Activated gamma-delta T cell treated with anti-CD3 and anti-CD28 coated beads, Interleukin-2, amount 50 U/mL, for 16 hours (primary cell): Measurements from ENCODE around the gene CHN1.

Source experiments
- DNase-seq: peaks from one replicate; pipeline ENCODE4 v3.0.0-alpha.2; 2020; ENCODE audit warnings: low read depth

CHN1 gene

DNA sequence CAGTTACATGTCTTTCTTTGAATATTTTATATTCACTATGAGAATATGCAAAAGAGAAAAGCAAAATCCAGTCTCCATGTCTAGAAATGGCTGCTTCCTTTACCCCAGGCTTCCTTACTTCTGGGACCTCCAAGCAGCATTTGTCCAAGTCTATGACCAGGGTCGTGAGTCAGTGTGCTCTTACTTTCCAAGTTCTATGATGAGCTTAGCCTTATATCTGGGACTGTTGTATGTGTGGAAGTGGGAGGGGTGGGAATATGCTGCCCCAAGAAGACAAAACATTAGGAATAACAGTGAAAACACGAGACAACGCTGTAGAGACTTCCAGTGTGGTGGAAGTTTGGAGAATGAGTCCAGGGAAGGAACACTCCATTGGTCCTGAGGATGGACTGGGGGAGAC is 219.7 kb downstream of the CHN1 start:
- no peak for DNase-seq

DNA sequence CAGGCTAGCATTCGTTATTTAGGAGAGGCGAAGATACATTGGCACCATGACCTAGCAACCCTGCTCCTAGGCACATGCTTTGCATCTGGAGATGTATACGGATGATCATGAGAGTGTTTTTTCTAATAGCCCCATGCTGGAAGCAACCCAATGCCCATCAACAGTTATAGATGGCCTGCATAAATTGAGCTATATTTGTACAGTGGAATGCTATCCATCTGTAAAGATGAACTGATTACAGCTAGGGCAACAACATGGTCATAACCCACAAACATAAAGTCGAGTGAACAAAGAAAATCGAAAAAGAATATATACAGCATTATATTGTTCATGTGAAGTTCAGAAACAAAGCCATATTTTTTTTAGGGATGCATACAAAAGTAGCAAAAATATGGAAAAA is 220.3 kb downstream of the CHN1 start:
- DNase-seq, result no peak

DNA sequence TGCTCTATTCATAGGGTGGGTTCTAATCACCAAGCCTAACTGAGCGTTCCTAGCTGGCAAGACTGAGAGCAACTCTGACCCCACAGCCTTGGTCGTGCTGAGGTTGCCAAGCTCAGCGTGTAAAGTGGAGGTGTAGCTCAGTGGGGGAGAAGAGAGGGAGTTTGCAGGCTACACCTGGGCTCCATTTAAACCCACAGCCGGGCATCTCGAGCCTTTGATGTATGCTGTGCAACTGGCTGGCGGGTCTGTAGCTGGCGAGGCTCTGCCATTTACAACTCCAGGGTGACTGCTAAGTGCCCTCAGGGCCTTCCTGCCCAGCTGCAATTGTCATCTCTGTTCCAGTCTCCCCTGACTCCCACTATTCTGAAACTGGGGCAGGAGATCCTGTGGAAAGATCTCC is 220.9 kb downstream of the CHN1 start:
- no peak for DNase-seq

DNA sequence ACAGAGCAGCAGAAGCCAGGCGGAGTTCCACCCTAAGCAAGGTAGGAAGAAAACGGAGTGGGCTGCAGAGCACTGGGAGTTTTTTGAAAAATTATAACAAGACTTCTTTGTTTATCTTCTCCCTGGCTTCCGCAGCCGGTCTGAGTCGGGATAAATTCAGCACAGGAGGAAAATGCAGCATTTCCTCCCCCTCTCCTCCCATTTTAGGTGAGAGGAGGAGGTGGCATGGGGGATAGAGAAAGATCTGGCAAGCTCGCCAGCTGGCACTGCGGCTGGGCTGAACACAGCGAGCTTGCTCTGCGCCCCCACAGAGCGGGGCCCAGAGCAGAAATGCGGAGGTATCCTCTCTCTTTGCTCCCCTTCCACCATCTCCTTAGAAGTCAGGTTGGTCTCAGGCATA is 223.2 kb downstream of the CHN1 start:
- DNase-seq, result no peak

DNA sequence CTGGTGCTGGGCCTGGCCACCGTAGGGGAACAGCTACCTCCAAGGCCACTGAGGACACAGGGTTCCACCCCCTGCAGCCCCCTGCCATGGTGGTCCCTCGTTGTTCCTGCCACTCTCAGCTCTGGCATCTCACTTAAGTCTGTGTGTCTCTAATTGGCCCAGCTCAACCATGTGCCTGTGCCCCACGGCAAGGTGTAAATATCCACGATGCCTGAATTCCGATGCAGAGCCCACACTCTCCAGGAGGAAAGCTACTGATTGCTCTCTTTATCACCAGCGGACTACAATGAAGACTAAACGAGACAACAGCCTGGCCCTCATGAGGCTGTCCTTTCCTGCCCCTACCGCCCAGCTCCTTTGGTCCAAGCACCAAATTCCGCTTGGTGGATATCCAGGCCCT is 223.9 kb downstream of the CHN1 start:
- no peak for DNase-seq

DNA sequence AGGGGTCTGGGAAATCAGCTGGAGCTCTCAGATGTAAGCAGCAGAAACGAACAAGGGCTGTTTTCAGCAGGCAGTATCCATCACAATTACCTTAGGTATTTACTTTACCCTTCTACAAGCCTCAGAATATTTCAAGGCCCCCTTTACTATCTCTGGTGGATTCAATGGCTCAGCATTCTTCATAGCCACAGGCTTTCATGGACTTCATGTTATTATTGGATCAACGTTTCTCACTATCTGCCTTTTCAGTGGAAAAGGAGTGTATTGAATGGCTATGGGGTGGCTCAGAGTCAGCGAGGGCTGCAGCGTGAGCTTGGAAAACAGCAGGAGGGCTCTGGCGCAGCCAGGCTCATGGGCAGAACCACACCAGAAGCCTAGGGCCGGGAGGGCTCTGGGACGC is 224.3 kb downstream of the CHN1 start:
- no peak for DNase-seq

DNA sequence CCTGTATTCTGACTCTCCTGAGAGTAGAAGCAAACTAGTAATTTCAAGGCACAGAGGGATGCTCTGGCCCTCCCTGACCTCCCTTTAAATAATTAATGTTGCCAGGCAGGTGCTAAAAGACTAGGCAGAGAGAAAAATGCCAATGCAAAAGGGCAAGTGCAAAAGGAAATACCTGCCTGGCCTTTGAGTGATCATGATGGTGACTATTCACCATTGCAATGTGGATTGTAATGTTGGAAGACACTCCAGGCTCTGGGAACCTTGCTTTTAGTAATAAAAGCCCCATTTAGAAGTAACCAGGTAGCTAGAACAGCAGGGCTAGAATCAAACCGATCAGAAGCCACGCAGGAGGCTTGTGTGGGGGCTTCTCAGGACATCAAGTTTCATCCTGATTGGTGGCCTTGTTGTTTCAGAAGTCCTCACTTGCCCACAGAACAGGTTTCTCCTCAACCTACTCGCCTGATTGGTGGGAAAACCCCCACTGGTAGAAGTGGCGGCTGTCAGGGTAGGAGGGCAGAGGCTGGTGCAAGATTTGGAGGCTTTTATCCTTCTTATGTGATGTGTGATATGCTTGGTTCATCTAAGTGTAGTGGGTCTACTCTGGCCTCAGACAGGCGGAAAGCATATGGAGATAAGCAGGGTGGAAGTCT is 224.9 kb downstream of the CHN1 start:
- no peak for DNase-seq

DNA sequence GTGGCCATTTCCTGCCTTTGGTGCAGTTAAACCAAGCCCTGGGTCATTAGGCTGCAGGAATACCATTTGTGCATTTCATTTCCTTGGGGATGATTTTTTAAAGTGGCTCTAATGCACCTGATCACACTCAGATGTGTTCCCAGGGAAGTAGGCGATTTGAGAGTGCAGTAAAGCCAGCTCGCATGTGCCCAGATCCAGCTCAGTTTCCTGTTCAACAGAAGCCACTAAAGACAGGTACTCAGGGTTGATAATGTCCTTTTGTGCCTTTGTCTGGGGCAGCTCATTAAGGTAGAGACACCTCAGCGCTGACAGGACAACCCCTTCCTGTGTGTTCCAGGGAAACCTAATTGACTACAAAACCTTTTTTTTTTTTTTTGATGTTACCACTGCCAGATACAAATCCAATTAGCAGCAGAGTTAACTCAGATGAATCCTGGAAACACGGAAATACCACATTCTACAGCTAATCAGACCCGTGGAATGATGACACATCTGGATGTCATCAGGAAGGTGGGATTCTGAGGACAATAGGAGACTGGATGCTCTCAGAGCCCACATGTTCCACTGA is 225.7 kb downstream of the CHN1 start:
- DNase-seq, result no peak

DNA sequence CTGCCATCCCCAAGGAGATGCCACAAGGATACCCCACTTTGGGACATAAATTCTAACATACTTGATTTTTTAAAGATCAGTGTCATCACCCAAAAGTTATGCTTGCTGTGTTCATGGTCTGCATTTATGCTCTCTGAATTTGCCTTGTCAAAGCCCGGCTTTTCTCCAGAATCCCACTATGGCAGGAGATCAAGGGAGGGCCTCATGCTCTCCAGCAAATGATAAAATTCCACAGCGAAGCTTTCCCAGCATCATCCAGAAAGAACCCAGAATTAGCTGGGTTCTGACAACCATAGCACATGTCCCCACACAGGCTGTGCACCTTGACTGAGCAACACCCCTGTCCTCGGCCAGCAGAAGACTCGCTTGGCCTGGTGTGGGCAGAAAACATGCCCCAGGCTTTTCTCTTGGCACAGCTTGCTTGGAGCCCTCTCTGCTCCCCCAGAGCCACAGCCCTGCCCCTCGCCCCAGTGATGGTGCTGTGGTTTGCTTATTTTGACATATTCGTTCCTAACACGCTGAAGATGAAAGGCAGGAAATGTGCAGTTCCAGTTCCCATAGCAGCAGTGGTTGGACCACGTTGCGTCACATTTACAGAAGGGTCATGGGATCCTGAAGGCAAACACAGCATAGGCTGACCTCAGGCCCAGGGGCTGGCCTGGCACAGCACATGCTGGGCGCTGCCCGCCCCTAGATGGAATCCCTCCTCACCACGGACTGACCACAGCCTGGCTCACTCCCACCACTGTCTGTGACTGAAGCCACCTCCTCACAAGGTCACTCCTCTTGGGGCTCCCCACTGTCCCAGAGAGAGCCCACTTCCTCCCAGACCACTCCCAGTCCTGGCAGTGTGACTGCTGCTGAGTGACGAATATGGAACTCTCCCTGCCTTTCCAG is 226.8 kb downstream of the CHN1 start:
- DNase-seq, result peak; percentile 56

DNA sequence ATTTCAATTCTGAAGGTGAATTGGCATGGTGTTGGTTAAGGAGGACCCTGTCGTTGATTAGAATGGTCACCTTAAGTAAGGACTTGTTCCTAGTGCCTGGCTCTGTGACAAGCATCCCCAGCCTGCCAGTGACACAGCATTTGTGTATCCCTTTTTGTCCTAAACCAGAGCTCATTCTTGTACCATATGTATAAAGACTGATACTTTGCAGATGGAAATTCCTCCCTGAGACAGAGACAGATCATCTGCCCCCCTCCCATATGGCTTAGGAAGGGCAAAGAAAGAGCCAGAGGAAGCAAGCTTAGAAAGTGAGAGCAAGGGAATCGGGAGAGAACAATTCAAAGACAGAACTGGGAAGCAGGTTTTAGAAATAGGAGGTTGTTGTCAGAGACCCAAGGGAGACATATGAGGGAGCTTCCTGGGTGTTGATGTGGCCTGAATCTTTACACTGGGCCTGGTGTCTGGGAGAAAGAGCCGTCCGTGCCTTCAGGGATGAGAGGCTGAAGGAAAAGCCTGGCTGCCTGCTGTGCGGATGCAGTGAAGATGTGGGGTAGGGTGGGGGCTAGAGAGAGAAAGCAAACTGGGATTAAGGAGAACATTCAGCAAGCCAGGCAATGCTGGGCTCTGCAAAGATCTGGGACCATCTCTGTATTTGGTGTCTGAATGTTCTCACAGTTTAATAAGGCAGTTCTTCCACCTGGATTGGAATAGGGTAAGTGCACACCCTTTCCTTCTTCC is 227.7 kb downstream of the CHN1 start:
- no peak for DNase-seq

DNA sequence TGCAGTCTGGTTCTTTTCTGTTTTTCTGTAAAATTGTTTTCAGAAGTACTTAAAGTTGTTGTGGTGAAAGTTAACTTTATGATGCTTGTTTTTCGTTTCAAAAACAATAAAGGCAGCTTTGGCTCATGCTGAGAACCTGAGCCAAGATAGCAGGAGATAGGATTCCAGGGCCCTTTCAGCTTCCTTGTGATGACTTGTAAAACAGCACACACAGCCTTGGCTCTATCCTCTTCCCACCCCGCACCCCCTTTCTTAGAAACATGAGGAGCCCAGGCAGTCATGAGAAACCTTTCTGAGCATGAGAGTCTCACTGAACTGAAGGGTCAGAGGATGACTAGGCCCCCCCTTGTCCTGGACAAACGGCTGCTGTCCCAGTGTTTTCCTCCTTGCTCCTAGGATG is 228.5 kb downstream of the CHN1 start:
- DNase-seq, result no peak

DNA sequence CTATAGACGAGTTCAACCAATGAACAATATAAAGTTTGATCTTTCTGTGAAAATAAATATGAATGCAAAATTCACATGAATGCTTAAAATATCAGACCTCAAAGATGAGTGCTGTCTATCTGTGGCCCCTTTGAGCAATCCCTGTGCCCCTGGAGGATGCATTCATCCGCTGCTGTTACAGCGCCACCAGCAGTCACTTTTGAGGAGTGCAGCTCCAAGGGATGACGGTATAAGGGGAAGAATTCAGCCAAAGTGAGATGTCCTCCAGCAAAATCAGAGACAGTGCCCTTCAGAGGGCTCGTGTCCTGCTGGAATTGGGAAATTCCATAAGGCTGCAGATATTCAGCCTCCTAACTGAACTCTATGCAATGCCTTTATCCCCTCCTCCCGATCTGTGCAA is 229.0 kb downstream of the CHN1 start:
- no peak for DNase-seq

DNA sequence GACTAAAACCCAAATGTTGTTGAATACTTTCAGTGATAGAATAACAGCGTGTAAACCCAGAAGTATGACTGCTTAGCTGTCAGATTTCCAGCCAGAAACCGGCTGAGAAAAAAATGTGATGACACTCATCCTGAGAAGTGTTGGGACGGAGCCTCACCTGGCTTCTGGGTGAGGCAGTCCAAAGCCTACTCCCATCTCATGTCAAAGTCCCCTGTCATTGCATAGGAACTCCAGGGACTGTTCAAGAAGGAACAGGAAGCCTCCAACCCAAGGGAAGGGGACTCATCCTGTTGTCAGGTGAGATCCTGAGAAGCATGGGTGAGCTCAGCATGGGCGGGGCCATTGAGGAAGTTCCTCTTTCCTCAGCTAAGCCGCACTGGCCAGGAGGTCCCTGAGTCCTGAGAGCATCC is 229.6 kb downstream of the CHN1 start:
- DNase-seq, result no peak

DNA sequence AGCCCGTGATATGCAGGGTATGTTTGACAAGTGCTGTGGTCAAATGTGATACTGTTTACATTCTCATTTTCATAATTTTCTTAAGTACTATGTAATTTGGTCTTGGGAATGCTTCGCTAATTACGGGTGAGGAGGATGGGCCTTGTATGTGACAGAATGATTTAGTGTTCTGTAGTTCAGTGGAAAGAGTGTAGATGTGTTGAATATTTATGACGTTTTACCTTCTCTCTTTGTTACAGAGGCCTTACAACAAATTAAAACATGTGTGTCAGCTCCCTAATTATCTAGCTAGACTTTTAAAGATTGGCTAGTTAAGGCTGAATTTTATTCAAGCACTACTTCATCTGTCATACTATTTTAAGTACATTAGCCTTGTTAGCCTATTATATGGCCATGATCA is 230.3 kb downstream of the CHN1 start:
- DNase-seq, result no peak

DNA sequence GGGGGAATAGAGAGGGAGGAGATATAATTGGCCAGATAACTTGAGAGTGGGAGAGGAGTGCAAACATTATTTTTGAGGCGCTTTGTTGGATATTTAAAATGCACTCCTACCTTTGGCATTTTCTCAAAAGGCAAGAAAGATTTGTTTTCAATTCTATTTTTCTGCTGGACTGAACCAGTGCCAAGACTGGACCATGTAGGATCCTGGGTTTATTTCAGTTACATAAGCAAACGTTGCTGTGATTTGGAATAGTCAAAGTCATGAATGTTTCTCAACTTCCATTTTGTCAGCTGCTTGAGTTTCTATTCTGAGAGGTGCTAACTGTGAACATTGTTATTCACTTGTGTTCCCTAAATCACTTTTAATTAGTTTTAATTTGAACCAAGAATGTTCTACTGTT is 232.0 kb downstream of the CHN1 start:
- DNase-seq, result no peak

DNA sequence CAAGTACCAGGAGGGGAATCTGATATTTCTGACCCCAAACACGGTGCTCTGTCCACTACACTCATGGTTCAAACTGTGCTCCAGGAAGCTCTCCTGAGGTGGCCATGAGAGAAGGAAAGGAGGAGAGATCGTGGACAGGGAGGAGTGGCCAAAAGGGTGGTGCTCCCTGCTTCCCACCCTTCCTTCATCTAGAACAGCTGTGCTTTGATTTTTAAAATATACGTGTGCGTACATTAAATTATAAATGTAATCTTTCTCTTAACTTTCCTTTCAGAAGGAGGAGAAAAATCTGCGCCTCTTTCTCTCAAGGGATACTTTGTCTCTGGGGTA is 232.7 kb downstream of the CHN1 start:
- DNase-seq, result no peak

DNA sequence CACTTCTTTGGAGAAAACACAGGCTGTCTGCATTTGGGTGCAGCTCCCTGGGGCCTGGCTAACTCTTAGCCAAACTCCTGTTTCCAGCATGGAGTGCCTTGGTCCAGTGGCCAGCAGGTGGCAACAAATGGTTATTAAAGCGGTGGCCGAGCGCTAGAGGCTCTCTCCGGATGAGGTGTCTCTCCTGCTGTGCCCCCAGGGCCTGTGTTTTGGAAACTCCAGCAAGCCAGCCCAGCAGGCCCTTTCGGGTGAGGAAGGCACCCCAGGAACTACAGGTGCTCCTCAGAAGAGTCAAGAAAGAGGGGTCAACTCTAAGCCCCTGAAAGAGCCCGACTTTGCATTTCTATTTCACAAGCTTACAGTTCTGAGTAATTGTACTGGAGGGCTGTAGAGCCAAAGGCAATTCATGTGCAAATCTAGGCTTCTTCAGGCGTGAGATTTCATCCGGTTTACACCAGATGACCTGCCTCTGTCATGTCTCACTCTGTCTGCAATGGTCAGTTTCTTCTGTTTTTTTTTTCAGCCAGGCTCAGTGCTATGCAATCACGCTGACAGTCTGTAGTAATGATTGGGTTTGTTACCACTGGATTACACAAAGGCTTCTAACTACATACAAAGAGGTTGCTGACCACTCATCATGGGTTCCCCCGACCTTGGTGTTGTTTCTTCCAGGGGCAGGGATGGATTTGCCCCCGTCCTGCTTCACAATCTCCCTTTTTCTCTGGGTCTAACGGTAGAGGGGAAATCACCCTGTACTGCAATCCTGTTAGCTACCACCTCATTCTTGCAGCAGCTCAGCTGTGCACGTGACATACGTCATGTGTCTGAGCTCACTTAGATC is 233.3 kb downstream of the CHN1 start:
- DNase-seq, result no peak

DNA sequence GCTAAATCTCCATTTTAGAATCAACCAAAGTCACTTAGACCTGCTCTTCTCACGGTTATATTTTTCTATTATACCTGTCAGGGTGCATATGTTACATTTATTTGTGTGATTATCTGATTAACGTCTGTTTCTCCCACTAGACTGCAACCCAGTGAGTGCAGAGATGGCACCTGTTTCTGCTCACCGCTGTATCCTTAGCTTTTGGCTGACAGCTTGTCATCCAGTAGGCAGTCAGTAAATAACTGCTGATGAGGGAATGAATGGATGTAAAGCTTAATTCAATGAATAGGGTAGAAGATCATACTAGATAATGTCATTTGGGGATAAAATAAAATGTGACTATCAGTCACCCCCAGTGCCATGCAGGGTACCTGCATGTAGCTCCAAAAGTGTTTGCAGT is 234.0 kb downstream of the CHN1 start:
- no peak for DNase-seq

DNA sequence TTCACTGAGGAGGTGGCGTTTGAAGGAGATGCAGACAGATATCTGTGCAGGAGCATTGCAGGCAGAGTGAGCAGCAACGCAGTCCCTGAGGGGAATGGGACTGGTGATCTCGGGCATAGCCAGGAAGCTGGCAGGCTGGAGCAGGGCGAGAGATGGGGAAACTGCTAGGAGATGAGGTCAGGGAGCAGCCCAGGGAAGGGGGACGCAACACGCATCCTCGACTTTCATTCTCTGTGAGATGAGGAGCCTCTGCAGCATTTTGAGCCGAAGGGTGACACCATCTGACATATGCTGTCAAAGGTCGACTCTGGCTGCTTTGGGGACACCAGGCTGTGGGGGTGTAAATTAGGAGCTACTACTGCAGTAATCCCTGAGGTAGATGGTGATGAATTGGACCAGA is 236.6 kb downstream of the CHN1 start:
- DNase-seq, result no peak

DNA sequence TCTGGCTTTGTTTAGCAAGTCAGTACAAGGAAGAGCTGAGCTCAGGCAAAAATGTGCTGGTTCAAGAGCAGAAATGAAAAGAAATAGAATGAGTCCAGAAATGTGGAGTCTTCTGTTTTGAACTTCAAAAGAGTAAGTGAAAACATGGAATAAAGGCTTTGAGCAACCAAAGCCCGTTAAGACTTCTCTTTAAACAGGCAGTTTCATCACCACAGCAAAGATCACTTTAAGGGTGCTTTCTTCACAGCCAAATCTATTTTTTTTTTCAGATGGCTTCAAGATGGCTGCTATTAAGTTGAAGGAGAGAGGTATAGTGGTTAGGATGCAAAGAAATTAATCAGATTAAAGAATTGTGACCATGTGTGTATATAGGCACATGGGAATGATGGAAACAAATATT is 238.9 kb downstream of the CHN1 start:
- DNase-seq, result no peak

DNA sequence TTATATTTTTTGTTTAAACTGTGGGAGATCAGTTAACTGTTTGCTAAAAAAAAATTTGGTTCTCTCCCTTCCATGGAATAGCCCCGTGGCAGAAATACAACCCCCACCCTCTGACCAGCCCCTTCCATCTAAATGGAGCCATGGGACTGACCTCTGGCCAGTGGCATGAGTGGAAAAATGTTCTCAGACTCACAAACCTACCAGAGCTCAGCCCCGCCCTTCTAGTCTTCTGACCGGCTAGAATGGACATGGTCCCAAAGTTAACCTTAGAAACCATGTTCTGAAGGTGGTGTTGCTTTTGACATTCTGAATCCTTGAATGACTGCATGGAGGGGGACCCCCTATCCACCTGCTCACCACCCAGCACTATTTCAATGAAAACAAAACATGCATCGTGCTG is 239.6 kb downstream of the CHN1 start:
- DNase-seq, result no peak
